ENCODE results near the gene DCAF11.

DCAF11 gene

GRCh38 chr14:24151404-24152080 is 37.0 kb downstream of the DCAF11 start:
- no peak overlapping the region for H3K27ac ChIP-seq
- no peak overlapping the region for H3K4me2 ChIP-seq (ENCODE audit: low read length)
- TF ChIP-seq CTCF (IDR thresholded peaks at IDR 0.05): no peak
- H3K9ac ChIP-seq: no peak overlapping the region
- peaks cover 6% of the 10 kb centered on the region for H3K4me1 ChIP-seq
- H3K79me2 ChIP-seq: peaks cover 17% of the 10 kb centered on the region
- H3K36me3 ChIP-seq (ENCODE audit: control insufficient read depth, insufficient read depth, low read length): no peaks in the 10 kb centered on the region
- H2AFZ ChIP-seq: no peak overlapping the region
- H3K9me3 ChIP-seq (ENCODE audit: control insufficient read depth, low read length): no peaks in the 10 kb centered on the region
- no peaks in the 10 kb centered on the region for H3K27me3 ChIP-seq (ENCODE audit: control insufficient read depth, insufficient read depth, low read length)
- no peak overlapping the region for H3K4me3 ChIP-seq (ENCODE audit: low read depth, low read length)

DNA sequence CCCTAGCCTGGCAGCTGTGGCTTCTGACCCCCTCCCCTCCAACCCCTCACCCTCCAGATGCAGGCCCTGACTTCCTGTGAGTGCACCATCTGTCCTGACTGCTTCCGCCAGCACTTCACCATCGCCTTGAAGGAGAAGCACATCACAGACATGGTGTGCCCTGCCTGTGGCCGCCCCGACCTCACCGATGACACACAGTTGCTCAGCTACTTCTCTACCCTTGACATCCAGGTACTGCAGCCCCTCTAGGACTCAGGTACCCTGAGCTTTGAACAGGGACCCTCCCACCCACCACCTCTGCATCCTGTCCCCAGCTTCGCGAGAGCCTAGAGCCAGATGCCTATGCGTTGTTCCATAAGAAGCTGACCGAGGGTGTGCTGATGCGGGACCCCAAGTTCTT is 40.5 kb downstream of the DCAF11 start:
- Histone ChIP-seq H3K79me2 (peaks cover 3% of the 10 kb centered on the region), H3K4me3 (ENCODE audit: low read depth, low read length) (no peak overlapping the region), H3K9me3 (ENCODE audit: control insufficient read depth, low read length) (no peaks in the 10 kb centered on the region), H3K9ac (no peak overlapping the region), H3K36me3 (ENCODE audit: control insufficient read depth, insufficient read depth, low read length) (no peaks in the 10 kb centered on the region), H3K4me2 (ENCODE audit: low read length) (no peak overlapping the region), H2AFZ (no peak overlapping the region), H3K27me3 (ENCODE audit: control insufficient read depth, insufficient read depth, low read length) (no peaks in the 10 kb centered on the region), H3K27ac (no peak overlapping the region), H3K4me1 (no peaks in the 10 kb centered on the region)
- no peak for TF ChIP-seq CTCF (IDR thresholded peaks at IDR 0.05)

- no peaks in the 10 kb centered on the region for H3K36me3 ChIP-seq (ENCODE audit: control insufficient read depth, insufficient read depth, low read length)
- H3K4me3 ChIP-seq (ENCODE audit: low read depth, low read length): no peak overlapping the region
- no peak overlapping the region for H3K4me2 ChIP-seq (ENCODE audit: low read length)
- H3K27ac ChIP-seq: no peak overlapping the region
- no peak for TF ChIP-seq CTCF (IDR thresholded peaks at IDR 0.05)
- no peak overlapping the region for H2AFZ ChIP-seq
- H3K79me2 ChIP-seq: peaks cover 2% of the 10 kb centered on the region
- H3K4me1 ChIP-seq: peaks cover 3% of the 10 kb centered on the region
- H3K9ac ChIP-seq: no peak overlapping the region
- no peaks in the 10 kb centered on the region for H3K9me3 ChIP-seq (ENCODE audit: control insufficient read depth, low read length)
- no peaks in the 10 kb centered on the region for H3K27me3 ChIP-seq (ENCODE audit: control insufficient read depth, insufficient read depth, low read length)
Observed at GRCh38 chr14:24156840-24157239, 42.3 kb downstream of the DCAF11 start.

DNA sequence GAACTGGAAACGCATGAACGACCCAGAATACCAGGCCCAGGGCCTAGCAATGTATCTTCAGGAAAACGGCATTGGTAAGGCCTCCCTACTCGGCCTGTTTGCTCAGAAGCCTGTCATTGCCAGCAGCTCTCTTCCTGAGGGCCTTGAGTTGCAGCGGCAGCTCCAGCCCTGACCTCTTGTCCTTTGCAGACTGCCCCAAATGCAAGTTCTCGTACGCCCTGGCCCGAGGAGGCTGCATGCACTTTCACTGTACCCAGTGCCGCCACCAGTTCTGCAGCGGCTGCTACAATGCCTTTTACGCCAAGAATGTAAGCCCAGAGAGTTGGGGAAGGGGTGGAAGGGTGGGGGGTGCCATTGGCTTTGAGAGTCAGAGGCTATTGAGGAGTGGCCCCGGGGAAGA is 42.8 kb downstream of the DCAF11 start:
- Histone ChIP-seq H3K79me2 (peaks cover 5% of the 10 kb centered on the region), H3K9me3 (ENCODE audit: control insufficient read depth, low read length) (no peaks in the 10 kb centered on the region), H3K9ac (no peak overlapping the region), H3K4me3 (ENCODE audit: low read depth, low read length) (no peak overlapping the region), H3K27me3 (ENCODE audit: control insufficient read depth, insufficient read depth, low read length) (no peaks in the 10 kb centered on the region), H3K4me1 (peaks cover 6% of the 10 kb centered on the region), H3K36me3 (ENCODE audit: control insufficient read depth, insufficient read depth, low read length) (no peaks in the 10 kb centered on the region), H3K27ac (no peak overlapping the region), H2AFZ (no peak overlapping the region), H3K4me2 (ENCODE audit: low read length) (no peak overlapping the region)
- no peak for TF ChIP-seq CTCF (IDR thresholded peaks at IDR 0.05)
